Esophagus muscularis mucosa (tissue), 3 donors: ENCODE measurements around the gene COX4I1.
"Not testable (repeated sequence)": the region's sequence is repeated elsewhere in the genome, so short reads cannot be mapped to it uniquely, and the experiment has no call there.

ENCODE experiments used
- CTCF ChIP-seq, 3 experiments: fragments of 200-600 bp in 2 of 3; fragments of 450-650 bp in 1 of 3; sonication (generic) in 2 of 3; IDR thresholded peaks; one replicate each; pipeline ENCODE4 v1.5.1; 2017 to 2019; ENCODE audit warnings: antibody characterized with exemption in 3 of 3, mild to moderate bottlenecking in 2 of 3, moderate library complexity in 1 of 3
- POLR2AphosphoS5 ChIP-seq, 2 donors: sonication (generic); formaldehyde crosslinking; IDR thresholded peaks; one replicate each; pipeline ENCODE4 v1.6.1; 2017; ENCODE audit warnings: antibody characterized with exemption in 2 of 2

DNA sequence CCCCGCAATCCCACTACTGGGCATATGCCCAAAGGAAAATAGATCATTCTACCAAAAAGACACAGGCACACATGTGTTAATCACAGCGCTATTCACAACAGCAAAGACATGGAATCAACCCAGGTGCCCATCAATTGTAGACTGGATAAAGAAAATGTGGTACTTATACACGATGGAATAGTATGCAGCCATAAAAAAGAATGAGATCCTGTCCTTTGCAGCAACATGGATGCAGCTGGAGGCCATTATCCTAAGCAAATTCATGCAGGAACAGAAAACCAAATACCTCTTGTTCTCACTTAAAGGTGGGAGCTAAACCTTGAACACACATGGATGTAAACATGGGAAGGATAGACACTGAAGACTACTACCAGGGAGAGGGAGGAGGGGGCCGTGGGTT lies 38.2 kb downstream of the COX4I1 start:
- not testable (repeated sequence) for TF ChIP-seq CTCF, POLR2AphosphoS5 (IDR thresholded peaks at IDR 0.05)
